Stimulated activated CD8-positive, alpha-beta memory T cell treated with anti-CD3 and anti-CD28 coated beads, Interleukin-2, amount 100 ng/mL, for 1 hour (primary cell): ENCODE measurements around the gene ROCK2.

Experiments used
- DNase-seq, 2 donors: peaks; one replicate each; pipeline ENCODE4 v3.0.0-alpha.2; 2020; ENCODE audit warnings: low read depth in 2 of 2

The ROCK2 gene

GRCh38 chr2:11154016-11154922, 190.2 kb downstream of the ROCK2 start:
- DNase-seq: no peak

- no peak for DNase-seq
Measured at GRCh38 chr2:11152591-11152990, 191.8 kb downstream of the ROCK2 start.

DNA sequence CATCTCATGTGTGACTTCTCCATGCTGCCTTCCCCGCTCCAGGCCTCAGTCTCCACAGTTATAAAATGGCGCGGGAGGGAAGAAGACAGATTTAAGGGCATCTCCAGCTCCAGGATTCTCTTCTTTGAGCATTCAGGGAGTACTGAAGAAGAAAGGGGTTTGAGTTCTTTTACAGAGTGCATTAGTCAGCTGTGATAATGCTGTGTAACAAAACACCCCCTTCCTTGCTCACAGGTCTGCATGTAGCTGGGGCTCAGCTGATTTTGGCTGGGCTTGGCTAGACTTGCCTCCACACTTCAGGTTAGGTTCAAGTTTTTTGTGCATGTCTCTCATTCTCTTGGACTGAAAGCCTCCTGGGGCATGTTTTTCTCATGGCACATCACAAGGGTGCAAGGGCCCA, 197.2 kb downstream of the ROCK2 start:
- DNase-seq: no peak

DNA sequence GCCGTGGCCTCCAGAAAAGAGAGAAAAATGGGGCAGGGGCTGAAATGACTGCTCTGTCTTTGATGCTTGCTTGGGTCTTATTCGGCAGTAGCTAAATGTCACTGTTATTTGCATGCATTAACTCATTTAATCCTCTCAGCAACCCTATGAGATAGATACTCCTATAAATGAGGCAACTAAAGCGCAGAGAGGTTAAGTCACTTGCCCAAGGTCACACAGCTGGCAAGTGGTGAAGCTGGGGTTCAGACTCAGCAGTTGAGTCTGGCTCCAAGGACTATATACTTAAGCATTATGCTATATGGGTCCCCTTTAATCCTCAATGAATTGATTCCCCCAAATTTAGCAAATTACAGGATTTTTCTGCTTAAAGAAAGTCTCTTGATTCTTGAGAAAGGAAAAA, 198.4 kb downstream of the ROCK2 start:
- no peak for DNase-seq

DNA sequence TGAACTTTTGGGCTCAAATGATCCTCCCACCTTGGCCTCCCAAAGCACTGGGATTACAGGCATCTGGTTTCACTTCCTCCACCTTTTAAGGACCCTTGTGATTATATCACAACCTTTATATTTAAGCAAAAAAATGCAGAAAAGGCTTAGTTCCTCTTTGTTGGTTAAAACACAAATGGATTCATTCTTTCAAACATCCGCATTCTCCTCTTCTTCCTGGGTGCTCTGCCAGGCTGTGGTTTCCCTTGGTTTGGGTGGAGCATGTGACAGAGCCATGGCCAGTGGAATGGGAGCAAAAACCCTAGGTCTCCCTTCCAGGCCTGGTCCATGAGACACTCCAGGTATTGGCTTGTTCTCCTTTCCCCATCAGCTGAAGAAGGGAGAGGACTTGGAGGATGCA, 199.1 kb downstream of the ROCK2 start:
- DNase-seq: no peak

DNA sequence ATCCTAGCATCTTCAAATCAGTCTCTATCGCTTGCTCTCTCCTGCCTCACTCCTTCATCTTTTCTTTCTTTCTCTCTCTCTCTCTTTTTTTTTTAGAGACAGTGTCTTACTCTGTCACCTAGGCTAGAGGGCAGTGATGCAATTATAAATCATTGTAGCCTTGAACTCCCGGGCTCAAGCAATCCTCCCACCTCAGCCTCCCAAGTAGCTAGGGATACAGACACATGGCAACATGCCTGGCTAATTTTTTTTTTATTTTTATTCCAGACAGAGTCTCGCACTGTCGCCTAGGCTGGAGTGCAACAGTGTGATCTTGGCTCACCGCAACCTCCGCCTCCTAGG, 199.7 kb downstream of the ROCK2 start:
- no peak for DNase-seq

- DNase-seq: no peak
Measured at GRCh38 chr2:11144077-11144737, 200.2 kb downstream of the ROCK2 start.

- DNase-seq: no peak
Measured at GRCh38 chr2:11142987-11143386, 201.4 kb downstream of the ROCK2 start.

DNA sequence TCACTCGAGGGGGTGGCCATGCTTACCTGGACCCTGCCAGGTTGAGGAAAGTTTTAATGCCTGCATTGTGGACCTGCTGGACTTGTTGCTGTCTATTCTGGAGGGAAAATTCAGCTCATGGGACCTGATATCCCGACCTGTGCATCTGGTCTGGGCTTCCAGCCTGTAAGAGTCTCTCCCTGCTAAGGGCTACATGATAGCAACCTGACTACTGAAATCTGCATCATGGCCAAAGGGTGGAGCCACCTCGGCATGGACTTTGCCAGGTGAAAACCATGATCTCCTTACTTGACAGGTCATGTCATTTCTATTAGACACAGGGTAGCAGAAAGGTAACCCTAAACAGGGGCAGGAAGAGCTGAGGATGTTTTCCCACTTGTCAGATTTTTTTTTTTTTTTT, 202.1 kb downstream of the ROCK2 start:
- no peak for DNase-seq

DNA sequence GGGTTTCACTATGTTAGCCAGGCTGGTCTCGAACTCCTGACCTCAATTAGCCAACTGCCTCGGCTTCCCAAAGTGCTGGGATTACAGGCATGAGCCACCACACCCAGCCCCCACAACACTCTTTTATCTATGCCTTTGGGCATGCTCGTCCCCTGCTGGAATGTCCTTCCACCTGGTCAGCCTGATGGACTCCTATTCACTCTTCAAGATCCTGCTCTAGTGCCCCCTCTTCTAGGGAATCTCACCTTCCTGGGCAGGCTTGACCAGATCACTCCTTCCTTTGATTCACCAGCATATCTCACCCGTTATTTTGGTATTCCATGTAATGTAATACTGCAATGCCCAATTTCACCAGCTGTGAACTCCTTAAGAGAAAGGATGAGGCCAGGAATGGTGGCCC, 203.1 kb downstream of the ROCK2 start:
- DNase-seq: no peak

GRCh38 chr2:11140492-11140891, 203.9 kb downstream of the ROCK2 start:
- no peak for DNase-seq

DNA sequence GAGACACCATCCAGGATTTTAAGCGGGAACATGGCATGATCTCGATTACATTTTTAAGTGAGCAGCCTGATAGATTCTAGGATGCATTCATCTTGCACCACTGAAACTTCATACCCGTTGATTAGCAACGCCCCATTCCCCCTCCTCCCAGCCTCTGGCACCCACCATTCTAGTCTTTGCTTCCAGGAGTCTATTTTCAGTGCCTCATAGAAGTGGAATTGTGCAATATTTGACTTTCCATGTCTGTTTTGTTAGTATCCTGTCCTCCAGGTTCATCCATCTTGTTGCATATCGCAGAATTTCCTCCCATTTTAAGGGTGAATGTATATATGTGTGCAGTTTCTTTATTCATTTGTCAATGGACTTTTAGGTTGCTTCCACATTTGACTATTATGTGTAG, 210.1 kb downstream of the ROCK2 start:
- DNase-seq: no peak

DNA sequence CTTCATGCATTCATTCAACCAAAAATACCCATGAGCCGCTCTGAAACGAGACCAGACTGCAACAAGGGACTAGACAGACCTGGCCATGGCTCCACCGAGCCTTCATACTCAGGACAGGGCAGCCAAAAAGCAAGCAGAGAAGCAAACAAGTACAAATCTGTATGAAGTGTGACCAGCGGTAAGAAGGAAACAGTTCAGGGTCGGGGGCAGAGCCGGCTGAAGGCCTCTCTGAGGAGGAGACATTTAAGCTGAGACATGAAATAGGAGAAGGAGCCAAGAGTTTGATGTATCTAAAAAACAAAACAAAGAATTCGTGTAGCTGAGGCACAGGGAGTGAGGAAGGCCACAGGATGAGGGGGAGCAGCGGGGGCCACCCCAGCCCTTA, 210.5 kb downstream of the ROCK2 start:
- DNase-seq: no peak

DNA sequence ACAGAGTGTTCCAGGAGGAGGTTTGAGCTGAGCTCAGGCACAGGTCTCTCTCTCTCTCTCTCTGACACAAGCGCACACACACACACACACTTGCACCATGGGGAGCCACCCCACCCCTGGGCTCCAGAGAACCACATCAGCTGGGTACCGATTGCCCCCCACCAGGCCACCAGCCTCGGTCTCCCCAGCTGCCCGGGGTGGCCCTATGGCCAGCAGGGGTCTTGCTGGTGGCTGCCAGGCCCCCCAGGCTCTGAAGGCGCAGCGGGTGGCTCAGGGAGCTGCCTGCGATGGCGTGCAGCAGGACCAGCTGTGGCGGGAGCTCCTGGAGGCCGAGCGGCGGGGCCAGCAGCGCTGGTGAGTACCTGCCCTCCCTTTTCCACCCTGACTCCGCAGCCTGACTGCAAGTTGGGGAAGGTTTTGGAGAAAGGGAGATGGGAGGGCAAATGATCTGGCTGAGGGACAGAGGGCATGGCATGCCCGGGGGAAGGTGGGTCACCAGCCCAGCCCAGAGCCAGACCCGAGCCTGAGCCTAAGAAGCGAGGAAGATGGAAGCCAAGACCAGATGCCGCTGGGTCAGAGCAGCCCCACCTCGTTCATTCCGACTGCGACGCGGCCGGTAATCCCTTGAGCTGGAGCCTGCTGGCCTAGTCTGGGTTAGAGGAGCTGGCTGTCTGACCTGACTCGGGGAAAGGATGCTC, 211.0 kb downstream of the ROCK2 start:
- DNase-seq: no peak

DNA sequence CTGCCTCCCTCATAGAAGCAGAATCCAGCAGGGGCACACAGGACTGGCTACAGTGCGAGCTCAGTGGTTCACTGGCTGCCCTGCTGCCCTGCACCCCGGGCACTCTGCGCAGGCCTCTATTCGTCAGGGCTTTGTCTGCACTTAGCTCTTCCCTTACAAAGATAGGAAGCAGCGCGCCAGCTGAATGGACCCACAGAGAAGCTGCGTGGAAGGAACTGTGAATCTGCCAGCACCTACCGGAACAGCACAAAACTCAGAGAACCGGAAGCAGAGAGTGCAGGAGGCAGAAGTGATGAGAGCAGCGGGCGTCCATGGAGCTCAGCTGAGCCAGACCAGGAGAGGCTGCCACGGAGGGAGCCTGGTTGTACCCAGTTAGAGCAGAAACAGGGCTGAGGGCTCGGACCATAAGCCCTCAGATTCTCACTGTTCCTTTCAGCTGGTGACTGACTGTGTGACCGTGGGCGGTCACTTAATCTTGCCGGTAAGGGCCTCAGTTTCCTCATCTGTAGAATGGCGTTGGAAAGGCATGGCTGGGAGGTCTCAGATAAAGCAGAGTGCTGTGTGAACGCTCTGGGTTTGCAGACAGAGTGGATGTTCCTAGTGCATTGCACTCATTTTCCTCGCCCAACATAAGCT, 212.3 kb downstream of the ROCK2 start:
- no peak for DNase-seq

GRCh38 chr2:11131166-11131920, 213.1 kb downstream of the ROCK2 start:
- DNase-seq: no peak
